Right atrium auricular region (tissue), 2 donors: ENCODE data around the gene ACBD6. TPM values are rescaled to one million over a fixed set of nuclear protein-coding genes. Genes with fewer than 3 reads are reported as not detected.

Experiments
- DNase-seq: peaks from one replicate; pipeline ENCODE4 v3.0.0-alpha.2; 2019; ENCODE audit warnings: low spot score
- H3K27ac ChIP-seq, 2 donors: fragments of 200-600 bp; sonication (generic); 1 replicate in 1 of 2; 2 replicates in 1 of 2; pipeline ENCODE4 v1.5.1; 2016 to 2019
- H3K27me3 ChIP-seq, 2 donors: fragments of 200-600 bp; sonication (generic); one replicate each; pipeline versions ENCODE4 v1.5.1 to v1.6.0; 2017 to 2019
- H3K36me3 ChIP-seq: fragments of 200-600 bp; sonication (generic); one replicate; pipeline ENCODE4 v1.5.1; 2016
- H3K4me1 ChIP-seq, 2 donors: fragments of 200-600 bp; sonication (generic); one replicate each; pipeline versions ENCODE4 v1.5.1 to v1.6.0; 2017 to 2019
- H3K4me3 ChIP-seq, 2 donors: fragments of 200-600 bp; sonication (generic); 1 replicate in 1 of 2; 2 replicates in 1 of 2; pipeline ENCODE4 v1.5.1; 2017 to 2019; ENCODE audit warnings: mild to moderate bottlenecking in 1 of 2, moderate library complexity in 1 of 2
- H3K9me3 ChIP-seq, 2 donors: fragments of 200-600 bp; sonication (generic); one replicate each; pipeline ENCODE4 v1.5.1; 2019
- CTCF ChIP-seq, 2 donors: fragments of 200-600 bp; sonication (generic); IDR thresholded peaks; one replicate each; pipeline ENCODE4 v1.5.1; 2019; ENCODE audit warnings: antibody characterized with exemption in 2 of 2
- total RNA-seq, 2 donors: library from RNA; depleted of rRNA; stranded (reverse); fragments of >200 nt; gene quantifications; one replicate each; pipeline ENCODE4 v1.1.0, GENCODE V29; 2016

Gene ACBD6
- total RNA-seq, 2 donors from 2014 or later = 24.0 to 29.0 TPM

- DNase-seq = no peak
- Histone ChIP-seq H3K27ac (peak overlapping the region in 1 of 2 donors; percentile 37), H3K9me3 (no peaks in the 10 kb centered on the region), H3K36me3 (no peaks in the 10 kb centered on the region), H3K4me3 (no peak overlapping the region), H3K4me1 (peaks cover 0 to 11% of the 10 kb centered on the region in 2 donors), H3K27me3 (no peaks in the 10 kb centered on the region)
- no peak for TF ChIP-seq CTCF (IDR thresholded peaks at IDR 0.05)
These were observed 28.1 kb upstream of the ACBD6 start for GRCh38 chr1:180530501-180530900.

DNA sequence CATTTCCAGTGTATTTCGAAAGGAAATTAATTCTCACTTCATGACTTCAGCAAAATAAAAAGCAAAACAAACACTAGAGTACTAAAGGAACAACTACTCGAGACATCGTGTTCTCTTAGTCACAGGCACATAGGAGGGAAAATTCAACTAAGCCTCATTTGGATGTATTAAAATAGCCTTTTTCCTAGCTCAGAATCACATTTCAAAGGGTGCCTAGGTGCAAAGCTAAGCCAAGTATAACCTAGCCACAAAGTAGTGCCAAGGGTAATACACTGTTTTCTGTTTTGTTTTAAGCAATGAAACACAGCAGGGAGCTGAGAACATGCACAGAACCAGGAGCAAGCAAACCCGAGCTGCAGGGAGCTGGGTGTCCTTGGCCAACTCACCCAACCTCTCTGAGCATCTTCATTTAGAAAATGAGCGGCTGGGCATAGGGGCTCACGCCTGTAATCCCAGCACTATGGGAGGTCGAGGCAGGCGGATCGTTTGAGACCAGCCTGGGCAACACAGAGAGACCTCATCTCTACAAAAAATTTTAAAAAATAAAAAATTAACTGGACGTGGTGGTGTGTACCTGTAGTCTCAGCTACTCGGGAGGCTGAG lies 26.6 kb upstream of the ACBD6 start:
- no peak overlapping the region for H3K27ac ChIP-seq
- H3K4me1 ChIP-seq = peaks cover 0 to 7% of the 10 kb centered on the region in 2 donors
- no peak for DNase-seq
- no peak overlapping the region for H3K4me3 ChIP-seq
- no peaks in the 10 kb centered on the region for H3K9me3 ChIP-seq
- no peaks in the 10 kb centered on the region for H3K27me3 ChIP-seq
- H3K36me3 ChIP-seq = no peaks in the 10 kb centered on the region
- TF ChIP-seq CTCF (IDR thresholded peaks at IDR 0.05) = no peak

GRCh38 chr1:180527101-180527669 lies 24.8 kb upstream of the ACBD6 start:
- H3K4me1 ChIP-seq = peaks cover 0 to 9% of the 10 kb centered on the region in 2 donors
- H3K27me3 ChIP-seq = no peaks in the 10 kb centered on the region
- no peak for TF ChIP-seq CTCF (IDR thresholded peaks at IDR 0.05)
- no peak overlapping the region for H3K4me3 ChIP-seq
- no peaks in the 10 kb centered on the region for H3K9me3 ChIP-seq
- DNase-seq = no peak
- H3K27ac ChIP-seq = no peak overlapping the region
- no peaks in the 10 kb centered on the region for H3K36me3 ChIP-seq

GRCh38 chr1:180525715-180526039 lies 23.3 kb upstream of the ACBD6 start:
- H3K27ac ChIP-seq = no peak overlapping the region
- H3K4me1 ChIP-seq = peaks cover 0 to 14% of the 10 kb centered on the region in 2 donors
- DNase-seq = no peak
- no peaks in the 10 kb centered on the region for H3K27me3 ChIP-seq
- H3K4me3 ChIP-seq = no peak overlapping the region
- no peaks in the 10 kb centered on the region for H3K36me3 ChIP-seq
- no peak for TF ChIP-seq CTCF (IDR thresholded peaks at IDR 0.05)
- no peaks in the 10 kb centered on the region for H3K9me3 ChIP-seq

- Histone ChIP-seq H3K36me3 (no peaks in the 10 kb centered on the region), H3K27me3 (no peaks in the 10 kb centered on the region), H3K4me1 (peaks cover 0 to 14% of the 10 kb centered on the region in 2 donors), H3K4me3 (no peak overlapping the region), H3K27ac (no peak overlapping the region), H3K9me3 (no peaks in the 10 kb centered on the region)
- no peak for DNase-seq
- no peak for TF ChIP-seq CTCF (IDR thresholded peaks at IDR 0.05)
These were observed 22.7 kb upstream of the ACBD6 start for GRCh38 chr1:180524915-180525714.
